Loucy (cell line): ENCODE results near the gene NDUFAB1.
"Not testable (repeated sequence)": the region's sequence is repeated elsewhere in the genome, so short reads cannot be mapped to it uniquely, and the experiment has no call there.

Source experiments
- EZH2phosphoT487 ChIP-seq: fragments of 200-600 bp; IDR thresholded peaks from 2 replicates; pipeline ENCODE4 v1.6.1; 2018; ENCODE audit warnings: antibody characterized with exemption, mild to moderate bottlenecking, moderate library complexity, borderline replicate concordance
- TF ChIP-seq, protein P1 (sequence below): fragments of 200-600 bp; sonication (generic); conservative IDR thresholded peaks from 2 replicates; pipeline ENCODE4 v1.5.1; 2014; ENCODE audit warnings: mild to moderate bottlenecking, antibody characterized with exemption, low read length

- TF ChIP-seq EZH2phosphoT487, result not testable (repeated sequence)
- TF ChIP-seq, protein P1, sequence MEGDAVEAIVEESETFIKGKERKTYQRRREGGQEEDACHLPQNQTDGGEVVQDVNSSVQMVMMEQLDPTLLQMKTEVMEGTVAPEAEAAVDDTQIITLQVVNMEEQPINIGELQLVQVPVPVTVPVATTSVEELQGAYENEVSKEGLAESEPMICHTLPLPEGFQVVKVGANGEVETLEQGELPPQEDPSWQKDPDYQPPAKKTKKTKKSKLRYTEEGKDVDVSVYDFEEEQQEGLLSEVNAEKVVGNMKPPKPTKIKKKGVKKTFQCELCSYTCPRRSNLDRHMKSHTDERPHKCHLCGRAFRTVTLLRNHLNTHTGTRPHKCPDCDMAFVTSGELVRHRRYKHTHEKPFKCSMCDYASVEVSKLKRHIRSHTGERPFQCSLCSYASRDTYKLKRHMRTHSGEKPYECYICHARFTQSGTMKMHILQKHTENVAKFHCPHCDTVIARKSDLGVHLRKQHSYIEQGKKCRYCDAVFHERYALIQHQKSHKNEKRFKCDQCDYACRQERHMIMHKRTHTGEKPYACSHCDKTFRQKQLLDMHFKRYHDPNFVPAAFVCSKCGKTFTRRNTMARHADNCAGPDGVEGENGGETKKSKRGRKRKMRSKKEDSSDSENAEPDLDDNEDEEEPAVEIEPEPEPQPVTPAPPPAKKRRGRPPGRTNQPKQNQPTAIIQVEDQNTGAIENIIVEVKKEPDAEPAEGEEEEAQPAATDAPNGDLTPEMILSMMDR, result not testable (repeated sequence)
Observed at GRCh38 chr16:23631874-23632273, 35.8 kb upstream of the NDUFAB1 start.
